GM06990 (cell line): Measurements from ENCODE around the gene ZNF618.

ENCODE experiments used
- DNase-seq: peaks from one replicate; pipeline ENCODE4 v3.0.0-alpha.2; 2011; ENCODE audit not compliant: insufficient read length; ENCODE audit errors: extremely low read depth
- H3K27me3 ChIP-seq: replicated peaks from 2 replicates; pipeline ENCODE4 v1.6.0; 2011; ENCODE audit warnings: low read length; ENCODE audit not compliant: control insufficient read depth, insufficient read depth
- H3K36me3 ChIP-seq: 2 replicates; pipeline ENCODE4 v1.5.1; 2011; ENCODE audit warnings: low read length; ENCODE audit not compliant: control insufficient read depth, insufficient read depth
- H3K4me3 ChIP-seq: replicated peaks from 2 replicates; pipeline ENCODE4 v1.5.1; 2011; ENCODE audit warnings: low read depth, mild to moderate bottlenecking, control low read depth, low read length
- CTCF ChIP-seq: IDR thresholded peaks from 2 replicates; pipeline ENCODE4 v1.5.1; 2011; ENCODE audit warnings: low read length, control low read depth, mild to moderate bottlenecking, inconsistent platforms; ENCODE audit not compliant: insufficient read depth, poor library complexity, severe bottlenecking

The ZNF618 gene

GRCh38 chr9:113882636-113883164, 6.6 kb downstream of the ZNF618 start:
- Histone ChIP-seq H3K27me3 (no peaks in the 10 kb centered on the region), H3K36me3 (no peaks in the 10 kb centered on the region), H3K4me3 (no peak overlapping the region)
- no peak for TF ChIP-seq CTCF
- no peak for DNase-seq

- Histone ChIP-seq H3K4me3 (no peak overlapping the region), H3K27me3 (peaks cover 1% of the 10 kb centered on the region; the same call in 1 of the 2 replicates), H3K36me3 (no peaks in the 10 kb centered on the region)
- no peak for DNase-seq
- TF ChIP-seq CTCF, result no peak
Measured at GRCh38 chr9:113885183-113886025, 9.3 kb downstream of the ZNF618 start.

GRCh38 chr9:113886026-113886369, 9.9 kb downstream of the ZNF618 start:
- no peak for DNase-seq
- TF ChIP-seq CTCF, result no peak
- peaks cover 1% of the 10 kb centered on the region; the same call in 1 of the 2 replicates for H3K27me3 ChIP-seq
- no peaks in the 10 kb centered on the region for H3K36me3 ChIP-seq
- no peak overlapping the region for H3K4me3 ChIP-seq

- H3K4me3 ChIP-seq, result no peak overlapping the region
- H3K36me3 ChIP-seq, result no peaks in the 10 kb centered on the region
- no peak for TF ChIP-seq CTCF
- no peak for DNase-seq
- peaks cover 1% of the 10 kb centered on the region; the same call in 1 of the 2 replicates for H3K27me3 ChIP-seq
Measured at GRCh38 chr9:113886466-113886865, 10.4 kb downstream of the ZNF618 start.

- H3K4me3 ChIP-seq, result no peak overlapping the region
- no peaks in the 10 kb centered on the region for H3K36me3 ChIP-seq
- peaks cover 1% of the 10 kb centered on the region; the same call in 1 of the 2 replicates for H3K27me3 ChIP-seq
- DNase-seq, result no peak
- no peak for TF ChIP-seq CTCF
Measured at GRCh38 chr9:113886933-113887332, 10.8 kb downstream of the ZNF618 start.
